Measurements from ENCODE around the gene CACNB4. TPM values are rescaled to one million over a fixed set of nuclear protein-coding genes. Genes with fewer than 3 reads are reported as not detected.

The CACNB4 gene
- total RNA-seq, 2 donors from 2014 or later: 0.93 to 0.95 TPM

GRCh38 chr2:151816843-151817242, 282.0 kb downstream of the CACNB4 start:
- Mint-ChIP-seq H3K36me3 (ENCODE audit: low read depth) (peaks cover 33% of the 10 kb centered on the region), H3K27ac (no peak overlapping the region), H3K9me3 (no peaks in the 10 kb centered on the region), H3K27me3 (ENCODE audit: insufficient read depth) (no peaks in the 10 kb centered on the region), H3K4me3 (no peak overlapping the region), H3K4me1 (no peaks in the 10 kb centered on the region)
- WGBS, 2 experiments (ENCODE audit: insufficient coverage in 1 of 2, insufficient read length in 1 of 2): 98 to 100% methylated on average over 1 to 2 of the region's 2 CpGs
- H3K9ac ChIP-seq (ENCODE audit: extremely low read depth, low read length, poor library complexity, severe bottlenecking): no peak overlapping the region
- H3K9me3 ChIP-seq (ENCODE audit: control insufficient read depth, low read length): no peaks in the 10 kb centered on the region
- DNase-seq: no peak
- no peaks in the 10 kb centered on the region for H3K27me3 ChIP-seq (ENCODE audit: control insufficient read depth, insufficient read depth, low read length, poor library complexity, severe bottlenecking)
- peaks cover 51% of the 10 kb centered on the region for H3K36me3 ChIP-seq (ENCODE audit: control insufficient read depth, insufficient read depth, low read length)
- no peak overlapping the region for H3K4me3 ChIP-seq (ENCODE audit: low read length)
- no peaks in the 10 kb centered on the region for H3K4me1 ChIP-seq (ENCODE audit: control insufficient read depth, insufficient read depth, low read length)
- H3K27ac ChIP-seq (ENCODE audit: low read depth, low read length): no peak overlapping the region
- no peak for TF ChIP-seq CTCF (conservative IDR thresholded peaks at IDR 0.05)

GRCh38 chr2:151815821-151816489, 282.9 kb downstream of the CACNB4 start:
- Histone ChIP-seq H3K27me3 (ENCODE audit: control insufficient read depth, insufficient read depth, low read length, poor library complexity, severe bottlenecking) (no peaks in the 10 kb centered on the region), H3K9me3 (ENCODE audit: control insufficient read depth, low read length) (no peaks in the 10 kb centered on the region), H3K36me3 (ENCODE audit: control insufficient read depth, insufficient read depth, low read length) (peaks cover 57% of the 10 kb centered on the region), H3K9ac (ENCODE audit: extremely low read depth, low read length, poor library complexity, severe bottlenecking) (no peak overlapping the region), H3K4me1 (ENCODE audit: control insufficient read depth, insufficient read depth, low read length) (no peaks in the 10 kb centered on the region), H3K27ac (ENCODE audit: low read depth, low read length) (no peak overlapping the region), H3K4me3 (ENCODE audit: low read length) (no peak overlapping the region)
- no peaks in the 10 kb centered on the region for H3K4me1 Mint-ChIP-seq
- H3K27ac Mint-ChIP-seq: no peak overlapping the region
- H3K4me3 Mint-ChIP-seq: no peak overlapping the region
- no peaks in the 10 kb centered on the region for H3K9me3 Mint-ChIP-seq
- TF ChIP-seq CTCF (conservative IDR thresholded peaks at IDR 0.05): no peak
- no peak for DNase-seq
- peaks cover 33% of the 10 kb centered on the region for H3K36me3 Mint-ChIP-seq (ENCODE audit: low read depth)
- 93 to 95% methylated on average over 6 to 7 of the region's 9 CpGs for WGBS, 2 experiments (ENCODE audit: insufficient coverage in 1 of 2, insufficient read length in 1 of 2)
- H3K27me3 Mint-ChIP-seq (ENCODE audit: insufficient read depth): no peaks in the 10 kb centered on the region

- H3K27ac Mint-ChIP-seq: no peak overlapping the region
- peaks cover 79% of the 10 kb centered on the region for H3K36me3 ChIP-seq (ENCODE audit: control insufficient read depth, insufficient read depth, low read length)
- H3K27ac ChIP-seq (ENCODE audit: low read depth, low read length): no peak overlapping the region
- H3K9me3 ChIP-seq (ENCODE audit: control insufficient read depth, low read length): no peaks in the 10 kb centered on the region
- H3K36me3 Mint-ChIP-seq (ENCODE audit: low read depth): peaks cover 34% of the 10 kb centered on the region
- H3K9me3 Mint-ChIP-seq: no peaks in the 10 kb centered on the region
- H3K4me1 Mint-ChIP-seq: no peaks in the 10 kb centered on the region
- H3K27me3 Mint-ChIP-seq (ENCODE audit: insufficient read depth): no peaks in the 10 kb centered on the region
- H3K4me1 ChIP-seq (ENCODE audit: control insufficient read depth, insufficient read depth, low read length): no peaks in the 10 kb centered on the region
- DNase-seq: no peak
- no peak overlapping the region for H3K9ac ChIP-seq (ENCODE audit: extremely low read depth, low read length, poor library complexity, severe bottlenecking)
- H3K4me3 ChIP-seq (ENCODE audit: low read length): no peak overlapping the region
- WGBS, 2 experiments (ENCODE audit: insufficient coverage in 1 of 2, insufficient read length in 1 of 2): 100% methylated on average over 1 of the region's 1 CpG; no CpG with 5 or more reads in 1 of the 2 experiments
- no peak for TF ChIP-seq CTCF (conservative IDR thresholded peaks at IDR 0.05)
- no peak overlapping the region for H3K4me3 Mint-ChIP-seq
- no peaks in the 10 kb centered on the region for H3K27me3 ChIP-seq (ENCODE audit: control insufficient read depth, insufficient read depth, low read length, poor library complexity, severe bottlenecking)
Observed at GRCh38 chr2:151810489-151810888, 288.4 kb downstream of the CACNB4 start.

Measured in endodermal cell (in vitro differentiated cells).